Vagina (tissue), 2 donors: ENCODE measurements around the gene NUP98. TPM values are rescaled to one million over a fixed set of nuclear protein-coding genes. Genes with fewer than 3 reads are reported as not detected.
"Not testable (repeated sequence)": the region's sequence is repeated elsewhere in the genome, so short reads cannot be mapped to it uniquely, and the experiment has no call there.

Experiments used
- DNase-seq, 2 donors: peaks; one replicate each; pipeline ENCODE4 v3.0.0-alpha.2; 2017; ENCODE audit errors: extremely low spot score in 2 of 2
- H3K27ac ChIP-seq: fragments of 200-600 bp; sonication (generic); one replicate; pipeline ENCODE4 v1.5.1; 2019
- H3K27me3 ChIP-seq: fragments of 200-600 bp; sonication (generic); one replicate; pipeline ENCODE4 v1.5.1; 2019
- H3K36me3 ChIP-seq, 2 donors: fragments of 200-600 bp; sonication (generic); one replicate each; pipeline ENCODE4 v1.5.1; 2017 to 2019
- H3K4me1 ChIP-seq: fragments of 200-600 bp; sonication (generic); one replicate; pipeline ENCODE4 v1.5.1; 2019
- H3K4me3 ChIP-seq, 2 donors: fragments of 200-600 bp; sonication (generic); 1 replicate in 1 of 2; 2 replicates in 1 of 2; pipeline ENCODE4 v1.5.1; 2016 to 2019
- H3K9me3 ChIP-seq: fragments of 200-600 bp; sonication (generic); one replicate; pipeline ENCODE4 v1.5.1; 2019
- CTCF ChIP-seq, 3 experiments: fragments of 450-650 bp in 2 of 3; fragments of 200-600 bp in 1 of 3; sonication (generic) in 1 of 3; IDR thresholded peaks; one replicate each; pipeline ENCODE4 v1.5.1; 2017 to 2019; ENCODE audit warnings: antibody characterized with exemption in 3 of 3, mild to moderate bottlenecking in 2 of 3, moderate library complexity in 2 of 3
- POLR2A ChIP-seq, 2 donors: fragments of 450-650 bp; IDR thresholded peaks; one replicate each; pipeline ENCODE4 v1.6.1; 2017; ENCODE audit warnings: antibody characterized with exemption in 2 of 2, mild to moderate bottlenecking in 2 of 2, moderate library complexity in 2 of 2
- POLR2AphosphoS5 ChIP-seq, 2 donors: sonication (generic); formaldehyde crosslinking; IDR thresholded peaks; one replicate each; pipeline ENCODE4 v1.9.0; 2017; ENCODE audit warnings: antibody characterized with exemption in 2 of 2, mild to moderate bottlenecking in 2 of 2, low read depth in 1 of 2; ENCODE audit not compliant: insufficient read depth in 1 of 2
- intact Hi-C: fragments of 100-400 bp; cut with DNase I; formaldehyde crosslinking; loops from one replicate; pipeline ENCODE4 v1.15.1; 2023
- total RNA-seq: library from RNA; depleted of rRNA; stranded (reverse); fragments of >200 nt; gene quantifications from one replicate; pipeline ENCODE4 v1.2.3, GENCODE V29; 2016

The NUP98 gene
- total RNA-seq, 1 donor from 2014 or later, result 110 TPM

DNA sequence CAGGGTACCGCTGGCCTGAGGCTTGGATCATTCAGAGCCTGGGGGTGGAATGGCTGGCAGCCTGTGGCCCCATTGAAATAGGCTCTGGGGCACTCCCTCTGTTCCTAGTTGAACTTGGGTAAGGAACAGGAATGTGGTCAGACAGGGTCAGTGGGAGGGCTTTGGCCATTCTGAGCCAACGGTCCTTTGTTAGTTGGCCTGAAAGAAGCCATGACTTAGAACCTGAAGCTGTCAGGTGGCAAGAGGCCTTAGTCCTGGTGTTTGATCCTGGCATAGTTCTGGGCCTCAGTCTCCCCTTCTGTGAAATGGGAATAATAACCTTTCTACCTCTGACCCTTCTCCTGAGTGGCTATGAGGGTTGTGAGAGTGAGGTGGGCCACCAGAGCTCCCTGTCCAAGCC lies 19.3 kb upstream of the NUP98 start:
- no peak for DNase-seq
- H3K4me3 ChIP-seq, result no peak overlapping the region
- no peak for TF ChIP-seq POLR2A (IDR thresholded peaks at IDR 0.05)
- no peaks in the 10 kb centered on the region for H3K4me1 ChIP-seq
- H3K27me3 ChIP-seq, result no peaks in the 10 kb centered on the region
- intact Hi-C loops, result no loop called here
- no peaks in the 10 kb centered on the region for H3K9me3 ChIP-seq
- no peak overlapping the region for H3K27ac ChIP-seq
- H3K36me3 ChIP-seq, result no peaks in the 10 kb centered on the region

GRCh38 chr11:3815845-3816244 lies 18.5 kb upstream of the NUP98 start:
- TF ChIP-seq POLR2AphosphoS5 (IDR thresholded peaks at IDR 0.05; ENCODE audit: insufficient read depth in 1 of 2, low read depth in 1 of 2) (no peak), CTCF (IDR thresholded peaks at IDR 0.05) (no peak), POLR2A (IDR thresholded peaks at IDR 0.05) (no peak)
- intact Hi-C loops, result no loop called here
- DNase-seq, result no peak
- Histone ChIP-seq H3K27ac (no peak overlapping the region), H3K4me1 (no peaks in the 10 kb centered on the region), H3K27me3 (no peaks in the 10 kb centered on the region), H3K36me3 (no peaks in the 10 kb centered on the region), H3K9me3 (no peaks in the 10 kb centered on the region), H3K4me3 (no peak overlapping the region)

- H3K9me3 ChIP-seq, DNase-seq, H3K27me3 ChIP-seq, H3K4me1 ChIP-seq, H3K4me3 ChIP-seq, H3K27ac ChIP-seq, intact Hi-C loops, H3K36me3 ChIP-seq: not testable (repeated sequence)
Measured at GRCh38 chr11:3814832-3815231, 17.5 kb upstream of the NUP98 start.

- TF ChIP-seq POLR2A (IDR thresholded peaks at IDR 0.05) (no peak), POLR2AphosphoS5 (IDR thresholded peaks at IDR 0.05; ENCODE audit: insufficient read depth in 1 of 2, low read depth in 1 of 2) (no peak), CTCF (IDR thresholded peaks at IDR 0.05) (no peak)
- Histone ChIP-seq H3K27me3 (no peaks in the 10 kb centered on the region), H3K36me3 (no peaks in the 10 kb centered on the region), H3K9me3 (no peaks in the 10 kb centered on the region), H3K4me1 (peaks cover 27% of the 10 kb centered on the region), H3K27ac (no peak overlapping the region), H3K4me3 (no peak overlapping the region)
- intact Hi-C loops, result no loop called here
- no peak for DNase-seq
Measured at GRCh38 chr11:3810951-3811350, 13.6 kb upstream of the NUP98 start.

DNA sequence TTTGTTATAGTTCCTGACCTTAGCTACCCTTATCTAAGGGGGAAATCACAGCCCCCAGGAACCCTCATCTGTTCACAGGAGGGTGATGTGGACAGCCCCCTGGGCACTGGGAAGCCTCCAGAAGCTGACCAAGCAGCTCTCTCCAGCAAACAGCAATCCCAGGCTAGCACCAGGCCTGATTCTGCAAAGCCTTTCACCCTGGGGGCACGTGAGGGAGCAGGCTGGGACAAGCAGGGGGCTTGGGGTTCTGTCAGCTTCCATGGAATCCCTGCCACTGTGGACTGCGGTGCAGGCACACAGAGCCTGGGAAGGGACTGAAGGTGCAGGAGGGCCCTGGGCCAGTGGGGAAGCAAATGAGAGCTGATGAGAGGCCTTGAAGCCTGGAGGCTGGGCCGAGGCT lies 13.1 kb upstream of the NUP98 start:
- TF ChIP-seq POLR2A (IDR thresholded peaks at IDR 0.05), result no peak
- no peak for TF ChIP-seq CTCF (IDR thresholded peaks at IDR 0.05)
- TF ChIP-seq POLR2AphosphoS5 (IDR thresholded peaks at IDR 0.05; ENCODE audit: insufficient read depth in 1 of 2, low read depth in 1 of 2), result no peak
- Histone ChIP-seq H3K36me3 (no peaks in the 10 kb centered on the region), H3K9me3 (no peaks in the 10 kb centered on the region), H3K27ac (no peak overlapping the region), H3K4me3 (no peak overlapping the region), H3K27me3 (no peaks in the 10 kb centered on the region), H3K4me1 (peaks cover 27% of the 10 kb centered on the region)
- DNase-seq, result no peak
- intact Hi-C loops, result no loop called here

DNA sequence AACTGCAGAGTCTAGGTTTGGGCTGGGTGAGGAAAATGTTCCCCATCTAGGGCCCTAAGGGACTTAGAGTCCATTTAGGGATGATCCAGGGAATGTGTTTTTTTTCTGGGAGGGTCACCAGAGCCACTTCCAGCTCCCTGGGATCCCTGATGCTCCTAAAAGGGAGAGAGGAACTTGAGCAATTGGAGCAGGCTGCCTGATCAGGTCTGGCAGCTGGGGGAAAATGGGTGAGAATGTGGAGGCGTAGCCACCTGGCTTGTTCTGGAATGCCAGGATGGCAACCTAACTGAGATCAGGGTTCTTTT lies 12.2 kb upstream of the NUP98 start:
- H3K36me3 ChIP-seq, result no peaks in the 10 kb centered on the region
- H3K9me3 ChIP-seq, result no peaks in the 10 kb centered on the region
- no peaks in the 10 kb centered on the region for H3K27me3 ChIP-seq
- intact Hi-C loops, result no loop called here
- no peak overlapping the region for H3K4me3 ChIP-seq
- peak overlapping the region; percentile 77 for H3K27ac ChIP-seq
- TF ChIP-seq CTCF (IDR thresholded peaks at IDR 0.05) (no peak), POLR2A (IDR thresholded peaks at IDR 0.05) (no peak), POLR2AphosphoS5 (IDR thresholded peaks at IDR 0.05; ENCODE audit: insufficient read depth in 1 of 2, low read depth in 1 of 2) (no peak)
- no peak for DNase-seq
- H3K4me1 ChIP-seq, result peaks cover 27% of the 10 kb centered on the region
